GM12878 (cell line): ENCODE data around the gene RHOG. TPM values are rescaled to one million over a fixed set of nuclear protein-coding genes. Genes with fewer than 3 reads are reported as not detected.

Experiments
- ATAC-seq: fragments of 200-7000 bp; cut with Tn5 transposase; 3 replicates; pipeline ENCODE4 v1.9.1; 2020; ENCODE audit warnings: mild to moderate bottlenecking, moderate library complexity
- BruUV-seq: library from RNA; stranded (reverse); fragments of 400-500 nt; replicated peaks from 2 replicates; lab custom pipeline; 2021; lab: Mats Ljungman, UMichigan
- CTCF ChIA-PET: fragments of 300-600 bp; sonication (Branson Sonifier 250); formaldehyde crosslinking; extraction: SDS; loops from one replicate; lab custom pipeline; 2021; ENCODE audit warnings: inconsistent platforms; lab: Yijun Ruan, JAX
- POLR2A ChIA-PET: fragments of 350-600 bp; formaldehyde crosslinking; extraction: SDS; loops from one replicate; lab custom pipeline; 2021; ENCODE audit warnings: inconsistent platforms; lab: Charles Lee
- RAD21 ChIA-PET: fragments of 300-600 bp; sonication (Branson Sonifier 250); formaldehyde crosslinking; loops from one replicate; lab custom pipeline; 2023; ENCODE audit warnings: antibody characterized with exemption; ENCODE audit not compliant: unreplicated experiment; lab: Charles Lee
- SMC1A ChIA-PET: fragments of 300-600 bp; sonication (Branson Sonifier 250); formaldehyde crosslinking; loops from one replicate; lab custom pipeline; 2023; ENCODE audit not compliant: unreplicated experiment, uncharacterized antibody; lab: Charles Lee
- DNase-seq: peaks from one replicate; pipeline ENCODE4 v3.0.0-alpha.2; 2011; ENCODE audit warnings: low read depth, low spot score
- FAIRE-seq: peaks from 3 replicates; lab custom pipeline; 2011; peaks lifted over from hg19 to GRCh38; lab: Jason Lieb, UNC
- H2AFZ ChIP-seq: 2 replicates; pipeline ENCODE4 v1.6.0; 2011; ENCODE audit warnings: low read depth, low read length, control low read depth; ENCODE audit not compliant: control insufficient read depth
- H3K27ac ChIP-seq: 2 replicates; pipeline ENCODE4 v1.5.1; 2011; ENCODE audit warnings: control low read depth; ENCODE audit not compliant: control insufficient read depth, insufficient read depth
- H3K27me3 ChIP-seq, 2 experiments: replicated peaks in 1 of 2; 2 replicates each; pipeline versions ENCODE4 v1.6.0 to v1.6.1; 2011; ENCODE audit warnings: low read length in 1 of 2; ENCODE audit not compliant: control insufficient read depth in 2 of 2, insufficient read depth in 2 of 2
- H3K36me3 ChIP-seq, 2 experiments: 2 replicates each; pipeline ENCODE4 v1.5.1; 2011; ENCODE audit warnings: low read length in 1 of 2; ENCODE audit not compliant: control insufficient read depth in 2 of 2, insufficient read depth in 2 of 2
- H3K4me1 ChIP-seq: 2 replicates; pipeline ENCODE4 v1.6.1; 2011; ENCODE audit warnings: mild to moderate bottlenecking, low read length, moderate library complexity, mixed read lengths; ENCODE audit not compliant: control insufficient read depth, insufficient read depth
- H3K4me2 ChIP-seq: 2 replicates; pipeline ENCODE4 v1.6.0; 2011; ENCODE audit warnings: control low read depth; ENCODE audit not compliant: control insufficient read depth, insufficient read depth
- H3K4me3 ChIP-seq: fragments of 200-600 bp; sonication (generic); 2 replicates; pipeline ENCODE4 v1.5.1; 2016
- H3K79me2 ChIP-seq: 2 replicates; pipeline ENCODE4 v1.6.0; 2011; ENCODE audit warnings: low read length; ENCODE audit not compliant: control insufficient read depth, insufficient read depth
- H3K9ac ChIP-seq: 2 replicates; pipeline ENCODE4 v1.8.0; 2011; ENCODE audit warnings: low read length, control low read depth, mixed read lengths; ENCODE audit not compliant: control insufficient read depth, insufficient read depth
- H3K9me3 ChIP-seq: replicated peaks from 3 replicates; pipeline ENCODE4 v1.5.1; 2011; ENCODE audit warnings: mild to moderate bottlenecking, low read length; ENCODE audit not compliant: control insufficient read depth, insufficient read depth
- H4K20me1 ChIP-seq: 2 replicates; pipeline ENCODE4 v1.6.0; 2011; ENCODE audit not compliant: control insufficient read depth, insufficient read depth
- IRF4 ChIP-seq: IDR thresholded peaks from 2 replicates; pipeline ENCODE4 v1.6.1; 2011; ENCODE audit warnings: low read depth, low read length
- IRF5 ChIP-seq: fragments of 450-650 bp; IDR thresholded peaks from 2 replicates; pipeline ENCODE4 v1.6.1; 2017; ENCODE audit warnings: borderline replicate concordance
- LARP7 ChIP-seq: fragments of 450-650 bp; IDR thresholded peaks from 2 replicates; pipeline ENCODE4 v1.6.1; 2017; ENCODE audit warnings: mild to moderate bottlenecking
- MEF2A ChIP-seq: IDR thresholded peaks from 2 replicates; pipeline ENCODE4 v1.6.1; 2011; ENCODE audit warnings: low read depth, mild to moderate bottlenecking, low read length, moderate library complexity; ENCODE audit not compliant: insufficient read depth
- NKRF ChIP-seq: fragments of 450-650 bp; conservative IDR thresholded peaks from 2 replicates; pipeline ENCODE4 v1.6.1; 2017; ENCODE audit warnings: mild to moderate bottlenecking, moderate library complexity
- NRF1 ChIP-seq: conservative IDR thresholded peaks from 2 replicates; pipeline ENCODE4 v1.6.1; 2011; ENCODE audit warnings: mild to moderate bottlenecking, low read depth, low read length, improper control_type of control experiment
- POU2F2 ChIP-seq: IDR thresholded peaks from 3 replicates; pipeline ENCODE4 v1.6.1; 2011; ENCODE audit warnings: low read depth, mild to moderate bottlenecking, low read length, borderline replicate concordance
- RAD21 ChIP-seq: IDR thresholded peaks from 2 replicates; pipeline ENCODE4 v1.6.1; 2011; ENCODE audit warnings: mild to moderate bottlenecking, low read depth, low read length, moderate library complexity; ENCODE audit not compliant: insufficient read depth
- RB1 ChIP-seq: fragments of 450-650 bp; formaldehyde crosslinking; IDR thresholded peaks from 2 replicates; pipeline ENCODE4 v1.6.1; 2017; ENCODE audit warnings: mild to moderate bottlenecking, borderline replicate concordance
- RFX5 ChIP-seq: IDR thresholded peaks from 2 replicates; pipeline ENCODE4 v1.6.1; 2011; ENCODE audit warnings: low read depth, low read length, improper control_type of control experiment
- RUNX3 ChIP-seq: IDR thresholded peaks from 2 replicates; pipeline ENCODE4 v1.6.1; 2012; ENCODE audit warnings: low read length, inconsistent platforms
- SIN3A ChIP-seq: IDR thresholded peaks from 2 replicates; pipeline ENCODE4 v1.6.1; 2012; ENCODE audit warnings: low read depth, low read length, improper control_type of control experiment
- SMAD5 ChIP-seq: IDR thresholded peaks from 2 replicates; pipeline ENCODE4 v1.6.1; 2016; ENCODE audit warnings: antibody characterized with exemption, low read depth
- SMC3 ChIP-seq: IDR thresholded peaks from 2 replicates; pipeline ENCODE4 v1.6.1; 2011; ENCODE audit warnings: low read length, improper control_type of control experiment, borderline replicate concordance
- STAT1 ChIP-seq: fragments of 450-650 bp; conservative IDR thresholded peaks from 2 replicates; pipeline ENCODE4 v1.6.1; 2014; ENCODE audit warnings: antibody characterized with exemption, mild to moderate bottlenecking
- TCF12 ChIP-seq: IDR thresholded peaks from 2 replicates; pipeline ENCODE4 v1.6.1; 2011; ENCODE audit warnings: low read depth, mild to moderate bottlenecking, low read length
- TCF3 ChIP-seq: IDR thresholded peaks from 2 replicates; pipeline ENCODE4 v1.6.1; 2012; ENCODE audit warnings: low read depth, mild to moderate bottlenecking, low read length, borderline replicate concordance; ENCODE audit not compliant: insufficient read depth
- YBX1 ChIP-seq: fragments of 450-650 bp; IDR thresholded peaks from 2 replicates; pipeline ENCODE4 v1.6.1; 2016; ENCODE audit warnings: antibody characterized with exemption
- ZNF207 ChIP-seq: fragments of 450-650 bp; IDR thresholded peaks from 2 replicates; pipeline ENCODE4 v1.6.1; 2014; ENCODE audit warnings: antibody characterized with exemption, mild to moderate bottlenecking, borderline replicate concordance
- WGBS: methylation state at CpG from one replicate; pipeline ENCODE4 v1.1.6; 2016; ENCODE audit warnings: low lambda C conversion rate; ENCODE audit not compliant: insufficient replicate concordance, insufficient coverage; ENCODE audit errors: missing lambda C conversion rate; 5-methylcytosine and 5-hydroxymethylcytosine counted together
- in situ Hi-C: fragments of 300-500 bp; cut with MboI; formaldehyde crosslinking; loops from 9 replicates; pipeline ENCODE4 v1.14.3; 2018; ENCODE audit warnings: mixed read lengths
- intact Hi-C: fragments of 100-400 bp; cut with micrococcal nuclease; formaldehyde crosslinking; loops from one replicate; pipeline ENCODE4 v1.14.2; 2022; ENCODE audit not compliant: unreplicated experiment
- polyA plus RNA-seq, 11 experiments: library from polyadenylated mRNA; depleted of rRNA in 4 of 11; unstranded in 6 of 11; stranded (reverse) in 5 of 11; fragments of >200 nt; fragmentation: Nextera tagmentation in 4 of 11; fragmentation: Illumina TruSeq in 1 of 11; extraction: Ambion mirVana in 4 of 11; extraction: Trizol in 1 of 11; gene quantifications; 1 replicate in 1 of 11; 2 replicates in 10 of 11; pipeline versions ENCODE4 v1.2.1 to v1.2.3, GENCODE V29; 2011 to 2016; ENCODE audit warnings: inconsistent platforms in 2 of 11, missing spikeins in 2 of 11, low read depth in 1 of 11
- total RNA-seq, 4 experiments: library from RNA; depleted of rRNA in 3 of 4; stranded (reverse); fragments of >200 nt in 3 of 4; fragmentation: Illumina TruSeq in 1 of 4; extraction: Trizol in 1 of 4; gene quantifications; 2 replicates each; pipeline versions ENCODE4 v1.2.1 to v1.2.3, GENCODE V29; 2013 to 2021
- TF ChIP-seq, protein P1 (sequence below): IDR thresholded peaks from 2 replicates; pipeline ENCODE4 v1.6.1; 2012; ENCODE audit warnings: low read depth, low read length, improper control_type of control experiment

The RHOG gene
- total and polyA plus RNA-seq, 10 of the 15 experiments (the other 5 are each of a cell fraction or from before 2014, with no cell fraction given), result 16.0 to 172 (median 94.8) TPM

GRCh38 chr11:3854977-3855807, 14.4 kb upstream of the RHOG start, which contains the start of gene STIM1:
Gene STIM1 (plus strand): TSS chr11:3855664. CDS start chr11:3856271, 607 bp downstream.
- Histone ChIP-seq H3K36me3 (no peaks in the 10 kb centered on the region), H3K79me2 (peaks cover 47% of the 10 kb centered on the region), H3K27ac (peak within 1 kb of the TSS; percentile 97), H3K4me1 (peaks cover 32% of the 10 kb centered on the region), H3K4me2 (peak within 1 kb of the TSS; percentile 99), H3K4me3 (peak within 1 kb of the TSS; percentile 94), H3K27me3 (no peaks in the 10 kb centered on the region), H4K20me1 (no peaks in the 10 kb centered on the region), H3K9me3 (no peaks in the 10 kb centered on the region), H3K9ac (peak within 1 kb of the TSS; percentile 95), H2AFZ (peak within 1 kb of the TSS; percentile 97)
- ChIA-PET SMC1A (interaction anchor here (0.5 to 21.1 kb wide), 42 partner anchors 9 to 328 kb away, joined by 3 to 805 read pairs (median 6); partner anchors contain the start of genes PGAP2 and RHOG), RAD21 (interaction anchor here (0.7 to 16.5 kb wide), 48 partner anchors 9 to 332 kb away, joined by 3 to 605 read pairs (median 6); partner anchors contain the start of genes PGAP2 and RHOG), POLR2A (interaction anchor here (0.6 to 13.2 kb wide), 26 partner anchors 9 to 344 kb away, joined by 3 to 405 read pairs (median 4); partner anchors contain the start of genes NUP98, PGAP2 and RHOG), CTCF (interaction anchor here (0.6 to 39.6 kb wide), 53 partner anchors 6 to 1885 kb away, joined by 3 to 1047 read pairs (median 7); partner anchors contain the start of genes PGAP2, RHOG and STIM1)
- no peak for FAIRE-seq
- intact Hi-C loops, result loop anchor here (1.0 to 2.0 kb wide), 4 partner anchors 24 to 94 kb away; no protein-coding TSS in a partner anchor
- in situ Hi-C loops, result loop anchor here (25.0 kb wide), 2 partner anchors 1482 to 1832 kb away; partner anchors contain the start of genes OR51B5, TRIM22 and TRIM5
- peak; percentile 76 for ATAC-seq
- WGBS, result under 1% methylated on average over 59 of the region's 87 CpGs
- no TSS peak for BruUV-seq
- DNase-seq, result peak; percentile 88
- TF ChIP-seq RUNX3 (peak; percentile 60; the same call in 1 of the 2 replicates), IRF4 (peak; percentile 48; the same call in 1 of the 2 replicates), ZNF207 (peak; percentile 75; the same call in 1 of the 2 replicates), SIN3A (peak; percentile 41), LARP7 (peak; percentile 18), SMC3 (peak; percentile 92), STAT1 (peak; percentile 75), NRF1 (no peak), SMAD5 (no peak), YBX1 (no peak), RAD21 (peak; percentile 92), TCF3 (no peak), POU2F2 (peak; percentile 79; the same call in 1 of the 3 replicates), TCF12 (0 out of 2 replicates have a peak, but pooled peaks have one; percentile 39), RB1 (peak; percentile 90; the same call in 1 of the 2 replicates), NKRF (peak; percentile 86), MEF2A (peak; percentile 47; the same call in 1 of the 2 replicates), RFX5 (peak; percentile 65; the same call in 1 of the 2 replicates), IRF5 (no peak)
- TF ChIP-seq, protein P1, sequence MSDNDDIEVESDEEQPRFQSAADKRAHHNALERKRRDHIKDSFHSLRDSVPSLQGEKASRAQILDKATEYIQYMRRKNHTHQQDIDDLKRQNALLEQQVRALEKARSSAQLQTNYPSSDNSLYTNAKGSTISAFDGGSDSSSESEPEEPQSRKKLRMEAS, result peak; percentile 67
